Measurements from ENCODE around the gene MPRIP. TPM values are rescaled to one million over a fixed set of nuclear protein-coding genes. Genes with fewer than 3 reads are reported as not detected.

Gene MPRIP
- polyA plus RNA-seq, 1 of the 3 experiments (the other 2 are of a cell fraction): 64.4 TPM

DNA sequence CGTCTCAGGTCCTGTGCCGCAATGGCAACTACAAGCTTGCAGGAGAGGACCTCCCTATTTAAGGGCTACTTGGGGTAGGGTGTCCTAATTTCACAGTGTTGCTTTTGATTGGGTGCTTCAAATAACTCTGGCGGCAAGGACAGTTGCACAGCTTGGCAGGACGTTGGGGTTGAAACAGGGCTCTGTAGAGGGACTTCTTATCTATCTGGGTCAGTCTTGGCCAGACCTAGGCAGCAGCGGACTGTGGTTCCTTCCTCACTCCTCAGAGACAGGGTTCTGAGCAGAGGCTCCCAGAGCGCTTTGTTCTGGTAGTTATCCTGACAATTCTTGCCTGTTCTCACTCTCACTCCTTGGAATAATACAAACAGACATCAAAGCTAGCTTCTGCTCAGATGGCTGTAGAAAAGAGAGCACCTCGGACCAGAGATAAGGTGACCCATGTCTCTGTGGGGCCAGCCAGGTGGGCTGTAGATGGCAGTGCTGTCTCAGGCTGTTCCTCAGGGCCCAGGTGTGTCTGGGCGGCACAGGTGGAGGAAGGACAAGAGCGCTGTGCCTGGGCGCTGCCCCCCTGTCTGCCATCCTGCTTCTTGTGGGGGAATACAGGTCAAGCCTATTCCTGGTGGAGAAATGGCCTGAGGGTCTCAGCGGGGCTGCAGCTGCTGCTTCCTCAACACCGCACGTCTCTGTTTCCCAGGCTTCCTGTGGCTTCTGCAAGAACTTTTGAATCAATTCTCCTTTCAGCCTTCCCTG is 102.8 kb downstream of the MPRIP start:
- TF ChIP-seq CHD2 (IDR thresholded peaks at IDR 0.05; ENCODE audit: low read length, partially characterized antibody): no peak
- no peak for TF ChIP-seq MEF2A (IDR thresholded peaks at IDR 0.05; ENCODE audit: borderline replicate concordance, low read depth)
- TF ChIP-seq SMC3 (IDR thresholded peaks at IDR 0.05; ENCODE audit: low read depth, low read length): no peak
- Histone ChIP-seq H3K27me3 (ENCODE audit: insufficient read depth) (no peaks in the 10 kb centered on the region), H3K9me3 (no peaks in the 10 kb centered on the region), H4K20me1 (ENCODE audit: insufficient read depth) (peaks cover 14% of the 10 kb centered on the region; the same call in 1 of the 2 replicates), H3K4me1 (ENCODE audit: control insufficient read depth in 1 of 2, insufficient read depth in 2 of 2, low read depth in 1 of 2, low read length in 1 of 2) (peaks cover 0 to 4% of the 10 kb centered on the region in 2 experiments; a peak in 3 of 4 replicates), H3K4me3 (ENCODE audit: low read depth in 2 of 2, low read length in 1 of 2) (no peak overlapping the region), H2AFZ (ENCODE audit: low read depth) (no peak overlapping the region), H3K9me2 (no peaks in the 10 kb centered on the region), H3K36me3 (replicated peaks in 1 of 2; ENCODE audit: control insufficient read depth in 1 of 2, insufficient read depth in 2 of 2, low read length in 1 of 2) (peaks cover 19 to 69% of the 10 kb centered on the region in 2 experiments), H3K79me2 (ENCODE audit: insufficient read depth) (peaks cover 8% of the 10 kb centered on the region; the same call in 1 of the 2 replicates), H3K27ac (ENCODE audit: low read depth in 2 of 2, low read length in 1 of 2) (no peak overlapping the region; a peak in 1 of 4 replicates), H3K9ac (no peak overlapping the region), H3F3A (replicated peaks; ENCODE audit: insufficient read depth) (peaks cover 23% of the 10 kb centered on the region), H3K4me2 (no peak overlapping the region)
- ChIA-PET CTCF (interaction anchor here (1.4 kb wide), 1 partner anchor 24 kb away, joined by 3 read pairs; no protein-coding TSS in a partner anchor), POLR2A (no interaction called here)
- WGBS (ENCODE audit: low lambda C conversion rate): 83% methylated on average over 12 of the region's 13 CpGs
- no peak for DNase-seq

DNA sequence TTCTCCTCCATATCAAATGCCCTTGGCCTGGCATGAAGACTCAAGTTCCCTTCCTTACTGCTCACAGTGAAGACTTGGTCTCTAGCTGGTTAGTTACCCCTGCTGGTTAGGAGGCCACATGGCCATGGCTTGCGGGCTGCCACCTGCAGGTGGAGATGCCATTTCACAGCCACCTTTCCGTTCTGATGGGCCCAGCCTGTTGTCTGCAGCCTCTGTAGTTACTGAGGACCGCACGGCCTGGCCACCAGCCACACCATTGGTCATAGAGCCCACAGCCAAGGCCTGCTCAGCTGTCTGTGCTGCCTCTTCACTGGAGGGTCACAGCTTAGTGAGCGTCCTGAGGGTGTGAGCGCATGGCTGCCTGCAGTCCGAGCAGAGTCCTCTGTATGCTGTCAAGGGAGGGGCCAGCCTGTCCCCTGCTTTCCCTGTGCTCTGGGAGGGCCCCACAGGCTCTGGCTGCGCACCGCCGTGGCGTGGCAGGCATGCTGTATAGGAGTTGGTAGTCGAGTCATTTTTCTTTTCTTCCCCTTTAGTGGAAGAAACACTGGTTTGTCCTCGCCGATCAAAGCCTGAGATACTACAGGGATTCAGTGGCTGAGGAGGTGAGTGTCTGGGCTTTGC is 104.6 kb downstream of the MPRIP start:
- Histone ChIP-seq H3K9me3 (no peaks in the 10 kb centered on the region), H3K4me3 (ENCODE audit: low read depth in 2 of 2, low read length in 1 of 2) (no peak overlapping the region), H4K20me1 (ENCODE audit: insufficient read depth) (no peaks in the 10 kb centered on the region; the same call in 1 of the 2 replicates), H3F3A (replicated peaks; ENCODE audit: insufficient read depth) (peaks cover 33% of the 10 kb centered on the region), H3K79me2 (ENCODE audit: insufficient read depth) (peaks cover 3% of the 10 kb centered on the region; the same call in 1 of the 2 replicates), H3K4me2 (no peak overlapping the region), H3K27me3 (ENCODE audit: insufficient read depth) (no peaks in the 10 kb centered on the region), H3K27ac (ENCODE audit: low read depth in 2 of 2, low read length in 1 of 2) (no peak overlapping the region; a peak in 1 of 4 replicates), H3K9me2 (no peaks in the 10 kb centered on the region), H2AFZ (ENCODE audit: low read depth) (no peak overlapping the region), H3K4me1 (ENCODE audit: control insufficient read depth in 1 of 2, insufficient read depth in 2 of 2, low read depth in 1 of 2, low read length in 1 of 2) (peaks cover 5 to 14% of the 10 kb centered on the region in 2 experiments; a peak in 3 of 4 replicates), H3K36me3 (replicated peaks in 1 of 2; ENCODE audit: control insufficient read depth in 1 of 2, insufficient read depth in 2 of 2, low read length in 1 of 2) (peaks cover 19 to 63% of the 10 kb centered on the region in 2 experiments), H3K9ac (no peak overlapping the region)
- WGBS (ENCODE audit: low lambda C conversion rate): 89% methylated on average over 11 of the region's 14 CpGs
- POLR2A ChIA-PET: no interaction called here
- DNase-seq: no peak
- peak; percentile 31; the same call in 1 of the 2 replicates for TF ChIP-seq RAD21 (IDR thresholded peaks at IDR 0.05; ENCODE audit: low read length)
- no peak for TF ChIP-seq EP300 (IDR thresholded peaks at IDR 0.05; ENCODE audit: borderline replicate concordance in 1 of 2, low read depth in 1 of 2, low read length in 1 of 2)
- no peak for TF ChIP-seq NFIC (IDR thresholded peaks at IDR 0.05; ENCODE audit: borderline replicate concordance)
- CTCF ChIA-PET: interaction anchor here (0.9 kb wide), 1 partner anchor 89 kb away, joined by 3 read pairs; no protein-coding TSS in a partner anchor

DNA sequence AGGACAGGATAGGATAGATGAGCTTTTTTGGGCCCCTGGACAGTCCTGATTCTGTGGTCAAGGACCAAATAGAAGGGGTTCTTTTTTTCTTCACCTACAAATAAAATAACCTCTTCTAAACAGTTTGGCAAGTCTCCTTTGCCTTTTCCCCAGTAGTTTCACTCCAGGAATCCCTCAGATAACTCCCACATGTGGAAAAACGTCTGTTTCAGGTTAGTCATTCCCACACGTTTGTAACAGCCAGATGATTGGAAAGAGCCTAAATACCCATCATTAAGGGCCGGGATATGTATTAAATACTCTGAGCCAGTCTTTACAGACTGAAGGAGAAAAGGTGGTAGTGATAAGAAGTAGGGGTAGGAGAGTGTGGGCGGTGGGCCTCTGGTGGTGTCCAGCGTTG is 105.6 kb downstream of the MPRIP start:
- Histone ChIP-seq H3K79me2 (ENCODE audit: insufficient read depth) (no peaks in the 10 kb centered on the region), H4K20me1 (ENCODE audit: insufficient read depth) (no peaks in the 10 kb centered on the region; the same call in 1 of the 2 replicates), H3K9ac (no peak overlapping the region), H3K27ac (ENCODE audit: low read depth in 2 of 2, low read length in 1 of 2) (no peak overlapping the region), H3K4me2 (no peak overlapping the region), H3K4me3 (ENCODE audit: low read depth in 2 of 2, low read length in 1 of 2) (no peak overlapping the region), H3K9me2 (no peaks in the 10 kb centered on the region), H3K9me3 (no peaks in the 10 kb centered on the region), H3K4me1 (ENCODE audit: control insufficient read depth in 1 of 2, insufficient read depth in 2 of 2, low read depth in 1 of 2, low read length in 1 of 2) (peaks cover 5 to 23% of the 10 kb centered on the region in 2 experiments; a peak in 3 of 4 replicates), H2AFZ (ENCODE audit: low read depth) (no peak overlapping the region), H3K36me3 (replicated peaks in 1 of 2; ENCODE audit: control insufficient read depth in 1 of 2, insufficient read depth in 2 of 2, low read length in 1 of 2) (peaks cover 16 to 55% of the 10 kb centered on the region in 2 experiments), H3F3A (replicated peaks; ENCODE audit: insufficient read depth) (peaks cover 41% of the 10 kb centered on the region), H3K27me3 (ENCODE audit: insufficient read depth) (no peaks in the 10 kb centered on the region)
- DNase-seq: no peak
- WGBS (ENCODE audit: low lambda C conversion rate): 85% methylated on average over 5 of the region's 5 CpGs
- POLR2A ChIA-PET: no interaction called here
- TF ChIP-seq NRF1 (IDR thresholded peaks at IDR 0.05; ENCODE audit: low read depth, low read length) (no peak), RCOR1 (IDR thresholded peaks at IDR 0.05; ENCODE audit: low read length) (no peak)
- CTCF ChIA-PET: no interaction called here
